Endothelial cell of umbilical vein (primary cell): Measurements from ENCODE around the gene BPGM. TPM values are rescaled to one million over a fixed set of nuclear protein-coding genes. Genes with fewer than 3 reads are reported as not detected.
A peak's percentile ranks its signal among the peaks of the same experiment; 100 is the strongest.

ENCODE experiments used
- BruUV-seq: library from RNA; stranded (reverse); fragments of 400-500 nt; replicated peaks from 2 replicates; lab custom pipeline; 2021; lab: Mats Ljungman, UMichigan
- CTCF ChIA-PET: fragments of 300-600, 350-600 bp; sonication (Branson Sonifier 250); formaldehyde crosslinking; loops from one replicate; lab custom pipeline; 2021; ENCODE audit warnings: antibody characterized with exemption, inconsistent platforms; lab: Charles Lee
- POLR2A ChIA-PET: fragments of 300-600, 350-600 bp; sonication (Branson Sonifier 250); formaldehyde crosslinking; loops from one replicate; lab custom pipeline; 2021; ENCODE audit warnings: antibody characterized with exemption, inconsistent platforms; lab: Charles Lee
- DNase-seq: peaks from one replicate; pipeline ENCODE4 v3.0.0-alpha.2; 2011; ENCODE audit warnings: low read depth, low spot score
- FAIRE-seq: peaks from 2 replicates; lab custom pipeline; 2011; peaks lifted over from hg19 to GRCh38; lab: Jason Lieb, UNC
- H2AFZ ChIP-seq: 2 replicates; pipeline ENCODE4 v1.6.0; 2012; ENCODE audit warnings: low read depth, low read length, control low read depth, inconsistent platforms
- H3K27ac ChIP-seq: 2 replicates; pipeline ENCODE4 v1.5.1; 2011; ENCODE audit warnings: low read depth, mild to moderate bottlenecking, control low read depth, low read length, moderate library complexity; ENCODE audit not compliant: insufficient read depth
- H3K27me3 ChIP-seq, 2 experiments: 2 replicates each; pipeline versions ENCODE4 v1.6.0 to v1.6.1; 2011; ENCODE audit warnings: low read length in 2 of 2, mixed read lengths in 1 of 2; ENCODE audit not compliant: control insufficient read depth in 2 of 2, insufficient read depth in 2 of 2
- H3K36me3 ChIP-seq, 2 experiments: 2 replicates in 1 of 2; 3 replicates in 1 of 2; pipeline ENCODE4 v1.5.1; 2011; ENCODE audit warnings: low read length in 2 of 2, mild to moderate bottlenecking in 1 of 2, moderate library complexity in 1 of 2; ENCODE audit not compliant: control insufficient read depth in 2 of 2, insufficient read depth in 2 of 2; ENCODE audit errors: extremely low read depth in 1 of 2
- H3K4me1 ChIP-seq: 3 replicates; pipeline ENCODE4 v1.5.1; 2011; ENCODE audit warnings: mild to moderate bottlenecking, low read length; ENCODE audit not compliant: control insufficient read depth, insufficient read depth; ENCODE audit errors: extremely low read depth
- H3K4me2 ChIP-seq: 2 replicates; pipeline ENCODE4 v1.6.1; 2011; ENCODE audit warnings: low read length, control low read depth, mixed read lengths; ENCODE audit not compliant: insufficient read depth
- H3K4me3 ChIP-seq, 3 experiments: fragments of 200-600 bp in 1 of 3; sonication (generic), shearing (Covaris generic) in 1 of 3; replicated peaks in 1 of 3; 2 replicates each; pipeline ENCODE4 v1.5.1; 2011 to 2016; ENCODE audit warnings: control low read depth in 3 of 3, low read length in 3 of 3, mild to moderate bottlenecking in 2 of 3, inconsistent platforms in 1 of 3, low read depth in 1 of 3, moderate library complexity in 1 of 3; ENCODE audit not compliant: insufficient read depth in 1 of 3
- H3K79me2 ChIP-seq: 2 replicates; pipeline ENCODE4 v1.6.0; 2012; ENCODE audit warnings: low read length, inconsistent platforms; ENCODE audit not compliant: control insufficient read depth, insufficient read depth
- H3K9ac ChIP-seq: replicated peaks from 2 replicates; pipeline ENCODE3; 2011; ENCODE audit warnings: low read length, control low read depth; ENCODE audit not compliant: insufficient read depth; ENCODE audit errors: extremely low read depth
- H3K9me1 ChIP-seq: replicated peaks from 3 replicates; pipeline ENCODE4 v1.6.0; 2011; ENCODE audit warnings: mild to moderate bottlenecking, low read length; ENCODE audit not compliant: control insufficient read depth, insufficient read depth; ENCODE audit errors: extremely low read depth
- H3K9me3 ChIP-seq: replicated peaks from 2 replicates; pipeline ENCODE4 v1.5.1; 2012; ENCODE audit warnings: low read length, inconsistent platforms; ENCODE audit not compliant: control insufficient read depth, insufficient read depth
- H4K20me1 ChIP-seq: replicated peaks from 2 replicates; pipeline ENCODE3; 2011; ENCODE audit warnings: mild to moderate bottlenecking, low read length; ENCODE audit not compliant: control insufficient read depth, insufficient read depth; ENCODE audit errors: extremely low read depth
- EZH2 ChIP-seq: IDR thresholded peaks from 2 replicates; pipeline ENCODE4 v1.6.1; 2012; ENCODE audit warnings: borderline replicate concordance, low read depth, mild to moderate bottlenecking, moderate library complexity, low read length, inconsistent platforms; ENCODE audit not compliant: severe bottlenecking
- FOS ChIP-seq: IDR thresholded peaks from 2 replicates; pipeline ENCODE4 v1.6.1; 2011; ENCODE audit warnings: mild to moderate bottlenecking, low read length, moderate library complexity, borderline replicate concordance; ENCODE audit not compliant: insufficient read depth
- GATA2 ChIP-seq: IDR thresholded peaks from 2 replicates; pipeline ENCODE4 v1.7.0; 2011; ENCODE audit warnings: low read depth, mild to moderate bottlenecking, moderate library complexity, mixed read lengths, low read length; ENCODE audit not compliant: insufficient read length, insufficient read depth
- JUN ChIP-seq: IDR thresholded peaks from 2 replicates; pipeline ENCODE4 v1.6.1; 2011; ENCODE audit warnings: borderline replicate concordance, low read depth; ENCODE audit not compliant: insufficient read length, insufficient read depth
- MYC ChIP-seq: IDR thresholded peaks from one replicate; pipeline ENCODE4 v1.6.1; 2011; ENCODE audit warnings: mild to moderate bottlenecking, low read depth, low read length
- POLR2A ChIP-seq: IDR thresholded peaks from 2 replicates; pipeline ENCODE4 v1.6.1; 2012; ENCODE audit warnings: low read depth, mild to moderate bottlenecking, control low read depth, low read length
- POLR2AphosphoS5 ChIP-seq: IDR thresholded peaks from 2 replicates; pipeline ENCODE4 v1.6.1; 2012; ENCODE audit warnings: low read depth, mild to moderate bottlenecking, control low read depth, low read length, moderate library complexity; ENCODE audit not compliant: insufficient read depth
- dilution Hi-C: fragments of 300-500 bp; cut with MboI; formaldehyde crosslinking; loops from one replicate; pipeline ENCODE4 v1.15.0; 2019; ENCODE audit warnings: low sequenced_read_pairs; ENCODE audit not compliant: extremely low pct_ligation_motif_present
- intact Hi-C: fragments of 100-400 bp; cut with micrococcal nuclease; formaldehyde crosslinking; loops from one replicate; pipeline ENCODE4 v1.10.0; 2022
- polyA plus RNA-seq, 4 experiments: library from polyadenylated mRNA; depleted of rRNA in 3 of 4; stranded (reverse) in 3 of 4; unstranded in 1 of 4; fragments of >200 nt; gene quantifications; 2 replicates each; pipeline versions ENCODE4 v1.2.1 to v1.2.3, GENCODE V29; 2011 to 2012; ENCODE audit warnings: missing spikeins in 1 of 4
- total RNA-seq: library from RNA; stranded (reverse); gene quantifications from 2 replicates; pipeline ENCODE4 v1.2.3, GENCODE V29; 2021
- TF ChIP-seq, protein P1 (sequence below): IDR thresholded peaks from 2 replicates; pipeline ENCODE4 v1.6.1; 2011; ENCODE audit not compliant: insufficient read depth, insufficient read length
- TF ChIP-seq, protein P2 (sequence below), 2 donors: IDR thresholded peaks; 1 replicate in 1 of 2; 2 replicates in 1 of 2; pipeline ENCODE4 v1.5.1; 2011; ENCODE audit warnings: low read length in 2 of 2, mild to moderate bottlenecking in 2 of 2, moderate library complexity in 2 of 2, control low read depth in 1 of 2, inconsistent platforms in 1 of 2, low read depth in 1 of 2; ENCODE audit not compliant: insufficient read depth in 1 of 2; ENCODE audit errors: extremely low read depth in 1 of 2

BPGM gene
- total and polyA plus RNA-seq, 2 donors (not counting 3 experiments of a cell fraction or from before 2014, with no cell fraction given), result 24.2 to 28.3 TPM

DNA sequence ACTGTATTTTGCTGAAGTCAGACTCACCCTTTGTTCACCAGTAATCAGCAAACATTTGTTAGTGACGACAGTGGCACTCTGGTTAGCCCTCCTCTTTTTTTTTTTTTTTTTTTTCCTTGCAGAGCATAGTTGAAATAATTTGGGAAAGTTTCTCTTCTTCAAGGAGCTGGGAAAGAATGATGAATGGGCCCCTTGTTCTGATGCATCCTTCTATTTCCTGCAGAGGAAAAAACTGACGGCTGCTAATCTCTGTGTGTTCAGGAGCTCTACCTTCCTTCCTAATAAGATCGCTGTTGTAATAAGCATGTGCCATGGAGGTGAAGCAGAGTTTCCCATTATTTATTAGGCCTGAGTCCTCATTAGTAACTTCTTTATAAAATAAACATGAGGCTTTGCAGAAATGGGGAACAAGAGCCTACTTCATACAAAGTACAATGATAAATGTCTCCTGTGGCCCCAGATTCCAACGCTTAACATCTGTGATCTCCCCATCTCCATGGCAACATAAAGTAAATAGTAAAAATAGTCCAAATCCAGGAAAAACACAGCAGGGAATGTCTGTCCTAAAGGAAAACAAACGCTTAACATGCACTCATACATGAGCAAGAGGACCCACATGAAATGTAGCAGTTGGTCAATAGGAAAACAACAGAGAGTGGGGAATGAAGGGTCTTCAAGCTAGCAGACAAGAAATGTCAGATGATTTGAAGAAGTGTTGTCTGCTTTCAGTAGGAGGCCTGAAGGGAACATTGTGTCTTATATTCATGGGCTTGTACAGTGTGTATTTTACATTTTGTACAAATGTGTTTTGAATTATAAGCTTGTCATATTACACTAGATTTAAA lies 73.7 kb downstream of the BPGM start:
- TF ChIP-seq POLR2A, result no peak
- TF ChIP-seq, protein P1, sequence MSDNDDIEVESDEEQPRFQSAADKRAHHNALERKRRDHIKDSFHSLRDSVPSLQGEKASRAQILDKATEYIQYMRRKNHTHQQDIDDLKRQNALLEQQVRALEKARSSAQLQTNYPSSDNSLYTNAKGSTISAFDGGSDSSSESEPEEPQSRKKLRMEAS, result no peak
- peak; percentile 31 for TF ChIP-seq JUN
- Histone ChIP-seq H3K27ac (peak overlapping the region; percentile 21), H3K9ac (peak overlapping the region; percentile 53), H3K4me1 (no peaks in the 10 kb centered on the region), H4K20me1 (no peaks in the 10 kb centered on the region), H3K36me3 (no peaks in the 10 kb centered on the region), H2AFZ (no peak overlapping the region), H3K79me2 (no peaks in the 10 kb centered on the region), H3K4me3 (no peak overlapping the region), H3K9me1 (no peaks in the 10 kb centered on the region), H3K4me2 (no peak overlapping the region), H3K27me3 (no peaks in the 10 kb centered on the region), H3K9me3 (no peaks in the 10 kb centered on the region)
- CTCF ChIA-PET, result interaction anchor here (0.6 to 1.6 kb wide), 8 partner anchors 14 to 208 kb away, joined by 3 to 5 read pairs (median 4); no protein-coding TSS in a partner anchor
- dilution Hi-C loops, result no loop called here
- intact Hi-C loops, result loop anchor here (1.0 to 5.0 kb wide), 4 partner anchors 50 to 222 kb away; partner anchors contain the start of gene CALD1
- POLR2A ChIA-PET, result interaction anchor here (0.7 to 1.1 kb wide), 2 partner anchors 59 to 70 kb away, joined by 3 to 8 read pairs; no protein-coding TSS in a partner anchor
- no TSS peak for BruUV-seq
- peak; percentile 54 for FAIRE-seq
- peak; percentile 96 for DNase-seq

DNA sequence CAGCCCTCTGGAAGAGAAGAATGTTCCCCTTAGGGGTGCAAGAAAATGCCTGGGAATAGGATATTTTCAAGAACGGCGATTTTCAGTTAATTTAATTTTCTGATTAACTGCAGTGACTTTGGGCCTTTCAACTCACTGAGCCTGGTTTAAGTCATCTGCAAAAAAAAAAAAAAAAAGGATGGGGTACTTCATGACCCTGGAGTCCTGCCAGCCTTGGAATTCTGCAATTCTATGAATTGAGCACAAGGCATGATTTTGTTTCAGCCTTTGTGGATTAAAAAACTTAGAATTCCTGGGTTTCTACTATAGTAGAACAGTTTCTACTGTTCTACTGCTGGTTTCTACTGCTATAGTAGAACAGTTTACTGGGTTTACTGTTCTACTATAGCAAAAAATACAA lies 74.5 kb downstream of the BPGM start:
- no peaks in the 10 kb centered on the region for H4K20me1 ChIP-seq
- ChIA-PET CTCF (interaction anchor here (1.1 to 1.6 kb wide), 5 partner anchors 15 to 89 kb away, joined by 3 to 5 read pairs (median 4); no protein-coding TSS in a partner anchor), POLR2A (no interaction called here)
- no peaks in the 10 kb centered on the region for H3K9me3 ChIP-seq
- no peaks in the 10 kb centered on the region for H3K36me3 ChIP-seq
- H3K9me1 ChIP-seq, result no peaks in the 10 kb centered on the region
- DNase-seq, result no peak
- H3K27ac ChIP-seq, result peak overlapping the region; percentile 21
- TF ChIP-seq GATA2, result no peak
- TF ChIP-seq JUN, result no peak
- no peak for TF ChIP-seq POLR2A
- TF ChIP-seq POLR2AphosphoS5, result no peak
- TF ChIP-seq, protein P2, sequence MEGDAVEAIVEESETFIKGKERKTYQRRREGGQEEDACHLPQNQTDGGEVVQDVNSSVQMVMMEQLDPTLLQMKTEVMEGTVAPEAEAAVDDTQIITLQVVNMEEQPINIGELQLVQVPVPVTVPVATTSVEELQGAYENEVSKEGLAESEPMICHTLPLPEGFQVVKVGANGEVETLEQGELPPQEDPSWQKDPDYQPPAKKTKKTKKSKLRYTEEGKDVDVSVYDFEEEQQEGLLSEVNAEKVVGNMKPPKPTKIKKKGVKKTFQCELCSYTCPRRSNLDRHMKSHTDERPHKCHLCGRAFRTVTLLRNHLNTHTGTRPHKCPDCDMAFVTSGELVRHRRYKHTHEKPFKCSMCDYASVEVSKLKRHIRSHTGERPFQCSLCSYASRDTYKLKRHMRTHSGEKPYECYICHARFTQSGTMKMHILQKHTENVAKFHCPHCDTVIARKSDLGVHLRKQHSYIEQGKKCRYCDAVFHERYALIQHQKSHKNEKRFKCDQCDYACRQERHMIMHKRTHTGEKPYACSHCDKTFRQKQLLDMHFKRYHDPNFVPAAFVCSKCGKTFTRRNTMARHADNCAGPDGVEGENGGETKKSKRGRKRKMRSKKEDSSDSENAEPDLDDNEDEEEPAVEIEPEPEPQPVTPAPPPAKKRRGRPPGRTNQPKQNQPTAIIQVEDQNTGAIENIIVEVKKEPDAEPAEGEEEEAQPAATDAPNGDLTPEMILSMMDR (IDR thresholded peaks at IDR 0.05; ENCODE audit: extremely low read depth in 1 of 2, insufficient read depth in 1 of 2, low read depth in 1 of 2, low read length in 2 of 2), result no peak
- TF ChIP-seq EZH2, result no peak
- TF ChIP-seq, protein P1, result no peak
- no peak for TF ChIP-seq MYC
- TF ChIP-seq FOS, result no peak
- no peaks in the 10 kb centered on the region for H3K79me2 ChIP-seq
- FAIRE-seq, result no peak
- no peak overlapping the region for H3K4me3 ChIP-seq
- intact Hi-C loops (loop anchor here (5.0 kb wide), 2 partner anchors 171 to 221 kb away; no protein-coding TSS in a partner anchor), dilution Hi-C loops (no loop called here)
- no peak overlapping the region for H3K4me2 ChIP-seq
- no peak overlapping the region for H2AFZ ChIP-seq
- H3K9ac ChIP-seq, result no peak overlapping the region
- BruUV-seq, result no TSS peak
- H3K27me3 ChIP-seq, result no peaks in the 10 kb centered on the region
- H3K4me1 ChIP-seq, result no peaks in the 10 kb centered on the region
